DND-41 (cell line): ENCODE results near the gene LTBP1.

Experiments
- ATAC-seq: fragments of 200-7000 bp; cut with Tn5 transposase; 3 replicates; pipeline ENCODE4 v1.9.1; 2021; ENCODE audit warnings: low read depth; ENCODE audit not compliant: insufficient read depth
- DNase-seq: peaks from one replicate; pipeline ENCODE4 v3.0.0-alpha.2; 2020
- H2AFZ ChIP-seq: 2 replicates; pipeline ENCODE4 v1.6.0; 2012; ENCODE audit warnings: low read depth, low read length
- H3K27ac ChIP-seq: 2 replicates; pipeline ENCODE4 v1.5.1; 2012; ENCODE audit warnings: low read length, inconsistent platforms
- H3K27me3 ChIP-seq: fragments of 200-600 bp; sonication (generic); 2 replicates; pipeline ENCODE4 v1.6.0; 2012; ENCODE audit warnings: low read length, mild to moderate bottlenecking, inconsistent platforms; ENCODE audit not compliant: insufficient read depth, poor library complexity
- H3K36me3 ChIP-seq: 2 replicates; pipeline ENCODE4 v1.5.1; 2012; ENCODE audit warnings: low read length, inconsistent platforms; ENCODE audit not compliant: insufficient read depth
- H3K4me1 ChIP-seq: 2 replicates; pipeline ENCODE4 v1.5.1; 2012; ENCODE audit warnings: mild to moderate bottlenecking, low read length; ENCODE audit not compliant: insufficient read depth
- H3K4me2 ChIP-seq: 2 replicates; pipeline ENCODE4 v1.6.0; 2012; ENCODE audit warnings: mild to moderate bottlenecking, moderate library complexity, low read length, inconsistent platforms; ENCODE audit not compliant: insufficient read depth
- H3K4me3 ChIP-seq, 2 experiments: fragments of 200-600 bp in 1 of 2; shearing (Covaris generic) in 1 of 2; 2 replicates each; pipeline ENCODE4 v1.5.1; 2012 to 2016; ENCODE audit warnings: inconsistent platforms in 2 of 2, low read length in 2 of 2, mild to moderate bottlenecking in 2 of 2, low read depth in 1 of 2, moderate library complexity in 1 of 2
- H3K79me2 ChIP-seq: 2 replicates; pipeline ENCODE4 v1.6.0; 2012; ENCODE audit warnings: low read length, inconsistent platforms; ENCODE audit not compliant: insufficient read depth
- H3K9ac ChIP-seq: 2 replicates; pipeline ENCODE4 v1.6.0; 2012; ENCODE audit warnings: low read depth, mild to moderate bottlenecking, inconsistent platforms, low read length, moderate library complexity
- H3K9me3 ChIP-seq: 2 replicates; pipeline ENCODE4 v1.5.1; 2012; ENCODE audit warnings: low read length, moderate library complexity, mild to moderate bottlenecking, inconsistent platforms; ENCODE audit not compliant: insufficient read depth, severe bottlenecking
- H4K20me1 ChIP-seq: 2 replicates; pipeline ENCODE4 v1.6.0; 2012; ENCODE audit warnings: low read length; ENCODE audit not compliant: insufficient read depth
- CTCF ChIP-seq: IDR thresholded peaks from 2 replicates; pipeline ENCODE4 v1.5.1; 2012; ENCODE audit warnings: borderline replicate concordance, low read length, moderate library complexity, mild to moderate bottlenecking; ENCODE audit not compliant: poor library complexity, severe bottlenecking; ENCODE audit errors: extremely low read depth
- EZH2 ChIP-seq: IDR thresholded peaks from 3 replicates; pipeline ENCODE4 v1.6.1; 2012; ENCODE audit warnings: borderline replicate concordance, low read depth, mild to moderate bottlenecking, moderate library complexity, low read length, inconsistent platforms; ENCODE audit not compliant: severe bottlenecking

The LTBP1 gene

GRCh38 chr2:33020883-33021282, 74.1 kb downstream of the LTBP1 start:
- Histone ChIP-seq H3K9ac (no peak overlapping the region), H3K79me2 (no peaks in the 10 kb centered on the region), H3K27ac (no peak overlapping the region), H3K4me2 (no peak overlapping the region), H3K4me1 (no peaks in the 10 kb centered on the region), H3K27me3 (no peaks in the 10 kb centered on the region), H3K36me3 (no peaks in the 10 kb centered on the region), H3K9me3 (no peaks in the 10 kb centered on the region), H2AFZ (no peak overlapping the region), H4K20me1 (no peaks in the 10 kb centered on the region), H3K4me3 (no peak overlapping the region)
- no peak for DNase-seq
- TF ChIP-seq EZH2, result no peak
- ATAC-seq, result no peak

GRCh38 chr2:33021542-33022227, 74.9 kb downstream of the LTBP1 start:
- no peaks in the 10 kb centered on the region for H3K4me1 ChIP-seq
- no peaks in the 10 kb centered on the region for H3K9me3 ChIP-seq
- ATAC-seq (no peak), DNase-seq (no peak)
- H4K20me1 ChIP-seq, result no peaks in the 10 kb centered on the region
- no peak overlapping the region for H3K4me2 ChIP-seq
- H3K27ac ChIP-seq, result no peak overlapping the region
- no peak overlapping the region for H3K4me3 ChIP-seq
- no peak overlapping the region for H2AFZ ChIP-seq
- no peaks in the 10 kb centered on the region for H3K27me3 ChIP-seq
- H3K36me3 ChIP-seq, result no peaks in the 10 kb centered on the region
- H3K79me2 ChIP-seq, result no peaks in the 10 kb centered on the region
- TF ChIP-seq CTCF (no peak), EZH2 (no peak)
- no peak overlapping the region for H3K9ac ChIP-seq

- H4K20me1 ChIP-seq, result no peaks in the 10 kb centered on the region
- TF ChIP-seq EZH2, result no peak
- TF ChIP-seq CTCF, result no peak
- H3K4me1 ChIP-seq, result no peaks in the 10 kb centered on the region
- no peak overlapping the region for H3K4me2 ChIP-seq
- DNase-seq (no peak), ATAC-seq (no peak)
- H3K27me3 ChIP-seq, result no peaks in the 10 kb centered on the region
- no peaks in the 10 kb centered on the region for H3K36me3 ChIP-seq
- no peaks in the 10 kb centered on the region for H3K9me3 ChIP-seq
- no peak overlapping the region for H3K9ac ChIP-seq
- no peak overlapping the region for H3K27ac ChIP-seq
- no peak overlapping the region for H3K4me3 ChIP-seq
- H2AFZ ChIP-seq, result no peak overlapping the region
- H3K79me2 ChIP-seq, result no peaks in the 10 kb centered on the region
Observed at GRCh38 chr2:33022395-33022985, 75.7 kb downstream of the LTBP1 start.

- Histone ChIP-seq H3K4me1 (no peaks in the 10 kb centered on the region), H2AFZ (no peak overlapping the region), H3K27ac (no peak overlapping the region), H3K4me3 (no peak overlapping the region), H3K9me3 (no peaks in the 10 kb centered on the region), H3K9ac (no peak overlapping the region), H3K79me2 (no peaks in the 10 kb centered on the region), H3K36me3 (no peaks in the 10 kb centered on the region), H4K20me1 (no peaks in the 10 kb centered on the region), H3K27me3 (no peaks in the 10 kb centered on the region), H3K4me2 (no peak overlapping the region)
- no peak for DNase-seq
- ATAC-seq, result no peak
- TF ChIP-seq EZH2, result no peak
- TF ChIP-seq CTCF, result no peak
Observed at GRCh38 chr2:33022989-33023727, 76.4 kb downstream of the LTBP1 start.
